ENCODE results near the gene ARID5A. TPM values are rescaled to one million over a fixed set of nuclear protein-coding genes. Genes with fewer than 3 reads are reported as not detected.

The ARID5A gene
- total RNA-seq, 2 experiments from 2014 or later: 326 to 342 TPM

DNA sequence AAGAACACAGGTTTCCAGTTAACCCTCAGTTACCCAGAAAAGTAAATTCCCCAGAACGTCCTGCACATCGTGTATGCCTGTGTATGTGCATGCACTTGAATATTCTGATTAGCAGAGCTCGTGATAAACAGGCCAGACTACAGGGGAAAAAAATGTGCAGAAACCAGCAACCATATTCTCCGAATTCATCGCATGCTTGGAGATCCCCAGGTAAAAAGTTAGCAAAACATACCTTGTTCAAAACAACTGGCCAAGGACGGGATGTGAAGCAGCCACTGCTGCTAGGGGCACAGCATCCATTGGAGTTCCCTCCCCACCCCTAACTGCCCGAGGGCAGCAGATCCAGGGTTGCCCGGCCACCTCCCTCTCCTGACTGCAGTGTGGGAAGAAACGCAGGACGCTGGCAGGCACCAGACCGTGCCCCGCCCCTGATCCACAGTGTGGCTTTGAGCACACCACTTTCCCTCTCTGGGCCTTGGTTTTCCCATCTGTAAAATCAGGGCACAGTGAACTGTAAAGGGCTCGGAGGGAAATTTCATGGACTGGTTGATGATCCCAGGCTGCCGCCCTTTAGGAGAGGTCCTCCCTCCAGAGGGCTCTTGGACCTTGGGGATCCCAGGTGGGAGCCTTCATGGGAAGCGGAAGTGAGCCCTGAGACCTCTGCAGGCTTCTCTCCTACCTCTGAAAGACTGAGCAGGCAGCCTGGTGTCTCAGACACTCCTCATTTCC is 11.9 kb upstream of the ARID5A start:
- intact Hi-C loops (cut with DNase I, micrococcal nuclease): no loop called here
- H3K9me3 Mint-ChIP-seq: no peaks in the 10 kb centered on the region
- ChIA-PET CTCF (interaction anchor here (5.2 kb wide), 1 partner anchor 30 kb away, joined by 30 read pairs; no protein-coding TSS in a partner anchor), POLR2A (interaction anchor here (7.2 kb wide), 1 partner anchor 13 kb away, joined by 180 read pairs; the partner anchor contains the start of gene ARID5A)
- H3K27me3 Mint-ChIP-seq: no peaks in the 10 kb centered on the region
- Histone ChIP-seq H3K9me3 (ENCODE audit: control insufficient read depth in 1 of 2, insufficient read depth in 1 of 2, low read length in 2 of 2) (no peaks in the 10 kb centered on the region), H3K36me3 (ENCODE audit: insufficient read depth, low read length) (no peaks in the 10 kb centered on the region), H3K27me3 (ENCODE audit: control insufficient read depth in 1 of 2, insufficient read depth in 2 of 2, low read length in 2 of 2) (no peaks in the 10 kb centered on the region), H3K4me1 (ENCODE audit: insufficient read depth, low read length) (peaks cover 62% of the 10 kb centered on the region), H3K27ac (ENCODE audit: low read depth in 1 of 2, low read length in 2 of 2) (no peak overlapping the region), H3K4me3 (ENCODE audit: low read length) (no peak overlapping the region)
- TF ChIP-seq, protein P1, sequence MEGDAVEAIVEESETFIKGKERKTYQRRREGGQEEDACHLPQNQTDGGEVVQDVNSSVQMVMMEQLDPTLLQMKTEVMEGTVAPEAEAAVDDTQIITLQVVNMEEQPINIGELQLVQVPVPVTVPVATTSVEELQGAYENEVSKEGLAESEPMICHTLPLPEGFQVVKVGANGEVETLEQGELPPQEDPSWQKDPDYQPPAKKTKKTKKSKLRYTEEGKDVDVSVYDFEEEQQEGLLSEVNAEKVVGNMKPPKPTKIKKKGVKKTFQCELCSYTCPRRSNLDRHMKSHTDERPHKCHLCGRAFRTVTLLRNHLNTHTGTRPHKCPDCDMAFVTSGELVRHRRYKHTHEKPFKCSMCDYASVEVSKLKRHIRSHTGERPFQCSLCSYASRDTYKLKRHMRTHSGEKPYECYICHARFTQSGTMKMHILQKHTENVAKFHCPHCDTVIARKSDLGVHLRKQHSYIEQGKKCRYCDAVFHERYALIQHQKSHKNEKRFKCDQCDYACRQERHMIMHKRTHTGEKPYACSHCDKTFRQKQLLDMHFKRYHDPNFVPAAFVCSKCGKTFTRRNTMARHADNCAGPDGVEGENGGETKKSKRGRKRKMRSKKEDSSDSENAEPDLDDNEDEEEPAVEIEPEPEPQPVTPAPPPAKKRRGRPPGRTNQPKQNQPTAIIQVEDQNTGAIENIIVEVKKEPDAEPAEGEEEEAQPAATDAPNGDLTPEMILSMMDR (IDR thresholded peaks at IDR 0.05): no peak
- DNase-seq: peak in 1 of 14 experiments; percentile 18
- peak overlapping the region; percentile 51 for H3K4me3 Mint-ChIP-seq
- no peak overlapping the region for H3K27ac Mint-ChIP-seq
- no peaks in the 10 kb centered on the region for H3K36me3 Mint-ChIP-seq (ENCODE audit: low read depth)
- no peak for ATAC-seq (ENCODE audit: poor library complexity)
- peaks cover 31% of the 10 kb centered on the region for H3K4me1 Mint-ChIP-seq (ENCODE audit: low read depth)

DNA sequence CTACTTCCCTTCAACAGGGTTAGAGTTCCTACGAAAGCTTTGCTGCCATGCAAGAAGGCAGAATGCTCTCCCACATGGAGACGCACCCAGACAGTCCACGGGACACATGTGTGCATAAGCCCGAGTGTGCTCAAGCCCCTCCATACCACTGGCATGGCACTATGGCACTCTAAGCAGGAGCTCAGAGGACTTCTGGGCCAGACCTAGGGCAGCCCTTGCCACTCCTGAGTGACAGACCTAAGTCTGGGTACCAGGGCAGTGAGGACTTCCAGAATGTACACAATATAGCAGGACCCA is 11.4 kb upstream of the ARID5A start:
- no peaks in the 10 kb centered on the region for H3K27me3 Mint-ChIP-seq
- H3K9me3 Mint-ChIP-seq: no peaks in the 10 kb centered on the region
- ATAC-seq (ENCODE audit: poor library complexity): no peak
- peak overlapping the region; percentile 4 for H3K4me3 Mint-ChIP-seq
- no peaks in the 10 kb centered on the region for H3K36me3 Mint-ChIP-seq (ENCODE audit: low read depth)
- no peaks in the 10 kb centered on the region for H3K9me3 ChIP-seq (ENCODE audit: control insufficient read depth in 1 of 2, insufficient read depth in 1 of 2, low read length in 2 of 2)
- ChIA-PET POLR2A (interaction anchor here (7.2 kb wide), 1 partner anchor 13 kb away, joined by 180 read pairs; the partner anchor contains the start of gene ARID5A), CTCF (interaction anchor here (5.2 kb wide), 1 partner anchor 29 kb away, joined by 30 read pairs; no protein-coding TSS in a partner anchor)
- no peak overlapping the region for H3K27ac Mint-ChIP-seq
- H3K4me1 Mint-ChIP-seq (ENCODE audit: low read depth): peaks cover 36% of the 10 kb centered on the region
- H3K27ac ChIP-seq (ENCODE audit: low read depth in 1 of 2, low read length in 2 of 2): no peak overlapping the region
- intact Hi-C loops (cut with DNase I, micrococcal nuclease): no loop called here
- no peak overlapping the region for H3K4me3 ChIP-seq (ENCODE audit: low read length)
- DNase-seq: no peak
- H3K36me3 ChIP-seq (ENCODE audit: insufficient read depth, low read length): no peaks in the 10 kb centered on the region
- no peaks in the 10 kb centered on the region for H3K27me3 ChIP-seq (ENCODE audit: control insufficient read depth in 1 of 2, insufficient read depth in 2 of 2, low read length in 2 of 2)
- TF ChIP-seq, protein P1 (IDR thresholded peaks at IDR 0.05): no peak
- H3K4me1 ChIP-seq (ENCODE audit: insufficient read depth, low read length): peaks cover 65% of the 10 kb centered on the region

DNA sequence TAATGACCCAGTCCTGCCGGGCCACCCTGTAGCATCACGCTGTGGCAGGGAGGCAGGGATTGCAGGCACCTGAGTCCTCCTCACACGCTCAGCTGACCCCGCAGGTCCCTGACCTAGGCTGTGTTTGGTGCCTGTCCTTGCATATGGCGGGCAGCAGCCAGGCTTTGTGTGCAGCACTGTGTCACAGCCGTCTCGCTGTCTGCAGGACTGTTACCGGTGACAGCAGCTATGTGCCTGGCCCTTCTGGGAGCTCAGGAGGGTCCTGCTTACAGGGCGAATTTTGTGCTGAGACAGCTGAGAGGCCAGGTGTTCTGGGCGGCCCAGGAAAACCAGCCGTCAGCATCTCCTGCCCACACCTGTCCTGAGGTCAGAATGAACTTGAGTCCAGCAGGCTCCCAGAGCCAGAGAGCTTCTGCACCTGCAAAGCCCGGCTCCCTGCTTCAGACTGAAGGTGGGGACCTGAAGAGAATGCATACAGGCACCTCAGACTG is 10.4 kb upstream of the ARID5A start:
- H3K27ac Mint-ChIP-seq: peak overlapping the region; percentile 30
- H3K4me3 Mint-ChIP-seq: no peak overlapping the region
- no peaks in the 10 kb centered on the region for H3K36me3 ChIP-seq (ENCODE audit: insufficient read depth, low read length)
- no peaks in the 10 kb centered on the region for H3K9me3 ChIP-seq (ENCODE audit: control insufficient read depth in 1 of 2, insufficient read depth in 1 of 2, low read length in 2 of 2)
- no peaks in the 10 kb centered on the region for H3K36me3 Mint-ChIP-seq (ENCODE audit: low read depth)
- H3K9me3 Mint-ChIP-seq: no peaks in the 10 kb centered on the region
- ChIA-PET POLR2A (interaction anchor here (2.4 to 7.2 kb wide), 3 partner anchors 12 to 119 kb away, joined by 9 to 180 read pairs (median 31); partner anchors contain the start of gene ARID5A), CTCF (interaction anchor here (2.5 to 5.2 kb wide), 2 partner anchors 12 to 28 kb away, joined by 16 to 30 read pairs; no protein-coding TSS in a partner anchor)
- H3K4me1 Mint-ChIP-seq (ENCODE audit: low read depth): peaks cover 41% of the 10 kb centered on the region
- no peak overlapping the region for H3K4me3 ChIP-seq (ENCODE audit: low read length)
- ATAC-seq (ENCODE audit: poor library complexity) (no peak), DNase-seq (peak in 1 of 14 experiments; percentile 15)
- no peaks in the 10 kb centered on the region for H3K27me3 Mint-ChIP-seq
- H3K27ac ChIP-seq (ENCODE audit: low read depth in 1 of 2, low read length in 2 of 2): no peak overlapping the region
- H3K4me1 ChIP-seq (ENCODE audit: insufficient read depth, low read length): peaks cover 68% of the 10 kb centered on the region
- intact Hi-C loops (cut with DNase I, micrococcal nuclease): no loop called here
- no peaks in the 10 kb centered on the region for H3K27me3 ChIP-seq (ENCODE audit: control insufficient read depth in 1 of 2, insufficient read depth in 2 of 2, low read length in 2 of 2)
- TF ChIP-seq, protein P1 (IDR thresholded peaks at IDR 0.05): no peak

Data from CD4-positive, alpha-beta T cell (primary cell).